ENCODE results near the gene TCERG1L.
"Not testable (repeated sequence)": the region's sequence is repeated elsewhere in the genome, so short reads cannot be mapped to it uniquely, and the experiment has no call there.

The TCERG1L gene

GRCh38 chr10:131116991-131117375 is 194.5 kb downstream of the TCERG1L start:
- DNase-seq = no peak

GRCh38 chr10:131116216-131116990 is 195.1 kb downstream of the TCERG1L start:
- DNase-seq = no peak

GRCh38 chr10:131115801-131116200 is 195.7 kb downstream of the TCERG1L start:
- no peak for DNase-seq

GRCh38 chr10:131115321-131115720 is 196.2 kb downstream of the TCERG1L start:
- DNase-seq = no peak

GRCh38 chr10:131114846-131115245 is 196.7 kb downstream of the TCERG1L start:
- no peak for DNase-seq

- no peak for DNase-seq
Observed at GRCh38 chr10:131113709-131114291, 197.7 kb downstream of the TCERG1L start.

GRCh38 chr10:131113165-131113564 is 198.4 kb downstream of the TCERG1L start:
- DNase-seq = no peak

GRCh38 chr10:131112691-131113090 is 198.8 kb downstream of the TCERG1L start:
- DNase-seq = no peak

GRCh38 chr10:131111471-131112080 is 199.9 kb downstream of the TCERG1L start:
- no peak for DNase-seq

GRCh38 chr10:131111007-131111406 is 200.5 kb downstream of the TCERG1L start:
- DNase-seq = no peak

- no peak for DNase-seq
Observed at GRCh38 chr10:131110241-131110783, 201.2 kb downstream of the TCERG1L start.

- DNase-seq = no peak
Observed at GRCh38 chr10:131109726-131110125, 201.8 kb downstream of the TCERG1L start.

- no peak for DNase-seq
Observed at GRCh38 chr10:131109291-131109690, 202.2 kb downstream of the TCERG1L start.

GRCh38 chr10:131107970-131108369 is 203.6 kb downstream of the TCERG1L start:
- no peak for DNase-seq

GRCh38 chr10:131102676-131103075 is 208.8 kb downstream of the TCERG1L start:
- DNase-seq = no peak

GRCh38 chr10:131102147-131102546 is 209.4 kb downstream of the TCERG1L start:
- DNase-seq = no peak

- not testable (repeated sequence) for DNase-seq
Observed at GRCh38 chr10:131100418-131101410, 210.8 kb downstream of the TCERG1L start.

- DNase-seq = no peak
Observed at GRCh38 chr10:131099028-131099726, 212.3 kb downstream of the TCERG1L start.

GRCh38 chr10:131098416-131098952 is 213.0 kb downstream of the TCERG1L start:
- no peak for DNase-seq

- DNase-seq = no peak
Observed at GRCh38 chr10:131096031-131096430, 215.5 kb downstream of the TCERG1L start.

- no peak for DNase-seq
Observed at GRCh38 chr10:131095313-131095580, 216.3 kb downstream of the TCERG1L start.

All from inflammatory macrophage treated with lipopolysaccharide for 1 hour (primary cell).